GM12892 (cell line): ENCODE data around the gene TRIM29.
"Not testable (repeated sequence)": the region's sequence is repeated elsewhere in the genome, so short reads cannot be mapped to it uniquely, and the experiment has no call there.

Experiments used
- DNase-seq: peaks from one replicate; pipeline ENCODE4 v3.0.0; 2011; ENCODE audit not compliant: insufficient read length
- FAIRE-seq: peaks from 2 replicates; lab custom pipeline; 2011; peaks lifted over from hg19 to GRCh38; lab: Jason Lieb, UNC
- POLR2A ChIP-seq: IDR thresholded peaks from 2 replicates; pipeline ENCODE4 v1.6.1; 2011; ENCODE audit warnings: low read depth, low read length, control low read depth
- POLR2AphosphoS5 ChIP-seq: IDR thresholded peaks from 2 replicates; pipeline ENCODE4 v1.6.1; 2011; ENCODE audit warnings: low read depth, low read length, control low read depth
- TAF1 ChIP-seq: IDR thresholded peaks from 2 replicates; pipeline ENCODE4 v1.6.1; 2011; ENCODE audit warnings: low read depth, mild to moderate bottlenecking, control low read depth, low read length, borderline replicate concordance

The TRIM29 gene

DNA sequence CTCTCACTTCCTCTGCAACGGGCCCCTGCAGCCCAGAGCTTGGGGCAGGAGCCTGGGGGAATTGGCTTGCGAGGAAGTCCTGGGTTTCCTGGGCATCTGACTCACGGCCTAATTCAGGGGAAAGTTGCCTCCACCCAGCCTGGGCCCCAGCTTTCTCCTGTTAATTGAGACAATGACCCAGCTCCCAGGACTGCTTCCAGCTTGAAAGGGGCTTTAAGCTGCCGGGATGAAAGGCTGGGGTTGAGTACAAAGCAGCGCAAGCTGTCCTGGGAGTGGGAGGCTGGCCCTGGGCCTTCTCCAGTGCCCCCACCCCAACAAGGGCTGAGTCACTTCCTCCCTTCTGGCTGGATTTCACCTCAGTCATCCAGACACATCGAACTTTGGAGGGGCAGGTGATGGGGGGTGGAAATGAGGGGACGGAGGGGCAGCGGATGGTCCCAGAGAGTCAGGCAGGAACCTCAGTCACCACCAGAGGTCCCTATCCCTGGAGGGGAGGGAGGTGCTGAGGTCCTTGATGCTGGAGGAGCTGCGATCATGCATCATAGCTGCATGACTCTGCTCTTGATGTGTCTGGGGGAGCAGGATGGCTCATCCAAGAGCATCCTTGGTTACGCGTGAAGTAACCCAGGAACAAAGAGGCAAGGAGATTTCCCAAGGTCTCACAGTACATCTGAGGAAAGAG lies 42.8 kb upstream of the TRIM29 start:
- FAIRE-seq (no peak), DNase-seq (no peak)
- no peak for TF ChIP-seq POLR2A
- no peak for TF ChIP-seq TAF1
- no peak for TF ChIP-seq POLR2AphosphoS5

DNA sequence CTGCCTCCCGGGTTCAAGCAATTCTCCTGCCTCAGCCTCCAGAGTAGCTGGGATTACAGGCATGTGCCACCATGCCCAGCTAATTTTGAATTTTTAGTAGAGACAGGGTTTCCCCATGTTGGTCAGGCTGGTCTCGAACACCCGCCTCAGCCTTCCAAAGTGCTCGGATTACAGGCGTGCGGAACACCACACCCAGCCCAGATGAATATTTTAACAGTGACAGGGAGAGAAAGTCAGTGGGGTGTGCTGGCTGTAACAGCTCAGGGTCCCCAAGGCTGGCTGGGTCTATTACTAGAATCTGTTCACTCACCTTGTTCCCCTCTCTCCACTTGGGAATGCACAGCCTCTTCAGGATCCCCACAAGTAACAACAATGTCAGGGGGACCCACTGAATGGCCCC lies 42.1 kb upstream of the TRIM29 start:
- FAIRE-seq, DNase-seq: not testable (repeated sequence)

DNA sequence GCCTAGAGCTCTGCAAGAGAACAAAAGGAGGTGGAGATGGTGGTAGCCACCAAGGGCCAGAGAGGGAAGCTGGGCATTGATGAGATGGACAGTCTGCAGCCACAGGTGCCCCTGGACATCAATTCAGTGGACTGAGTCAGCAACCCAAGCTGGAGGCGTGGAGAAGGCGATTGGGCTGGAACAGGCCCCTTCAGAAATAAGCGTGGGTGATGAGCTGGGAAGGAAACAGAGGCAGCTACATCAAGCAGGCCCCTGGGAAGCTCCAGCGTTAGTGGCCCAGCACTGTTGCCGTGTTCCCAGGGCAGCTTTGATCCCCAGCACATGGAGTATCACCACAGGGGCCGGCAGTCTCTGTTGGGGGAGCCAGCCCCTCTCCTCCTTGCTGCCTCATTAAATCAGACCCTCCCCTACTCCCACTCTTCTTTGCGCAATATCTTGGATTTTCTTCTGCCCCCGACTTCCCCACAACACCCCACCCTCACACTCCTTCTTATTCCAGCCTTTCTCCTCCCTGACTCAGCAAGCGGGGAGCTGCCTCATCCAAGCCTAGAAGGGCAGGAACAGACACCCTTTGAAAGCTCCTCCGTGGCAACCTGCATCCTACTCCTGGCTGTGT lies 41.3 kb upstream of the TRIM29 start:
- no peak for TF ChIP-seq TAF1
- TF ChIP-seq POLR2AphosphoS5: no peak
- no peak for TF ChIP-seq POLR2A

DNA sequence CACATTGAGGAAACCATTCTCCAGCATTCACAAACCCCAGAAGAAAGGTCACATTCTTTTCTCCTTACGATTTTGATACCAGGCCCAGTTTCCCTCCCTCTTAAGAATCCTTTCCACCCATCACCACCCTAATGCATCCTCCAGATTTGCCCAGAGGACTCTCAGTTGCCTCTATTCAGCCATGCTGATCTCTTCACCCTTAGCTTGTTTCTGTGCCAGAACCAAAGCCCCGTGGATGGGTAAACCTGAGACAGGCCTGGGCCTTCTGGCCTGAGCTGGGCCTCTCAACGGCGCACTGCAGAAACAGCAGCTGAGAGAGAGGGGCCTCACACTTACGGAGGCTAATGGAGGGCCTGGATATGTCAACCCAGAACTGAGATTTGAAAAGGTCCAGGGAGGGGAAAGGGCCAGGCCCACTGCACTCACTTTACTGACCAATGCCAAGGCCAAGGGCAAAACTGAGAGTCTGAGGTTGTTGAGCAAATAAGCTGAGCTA lies 40.7 kb upstream of the TRIM29 start:
- TF ChIP-seq TAF1 (no peak), POLR2A (no peak)
- no peak for FAIRE-seq
- no peak for DNase-seq

More for the DNA sequence above, 41.3 kb upstream of the TRIM29 start:
- DNase-seq: no peak
- FAIRE-seq: no peak

DNA sequence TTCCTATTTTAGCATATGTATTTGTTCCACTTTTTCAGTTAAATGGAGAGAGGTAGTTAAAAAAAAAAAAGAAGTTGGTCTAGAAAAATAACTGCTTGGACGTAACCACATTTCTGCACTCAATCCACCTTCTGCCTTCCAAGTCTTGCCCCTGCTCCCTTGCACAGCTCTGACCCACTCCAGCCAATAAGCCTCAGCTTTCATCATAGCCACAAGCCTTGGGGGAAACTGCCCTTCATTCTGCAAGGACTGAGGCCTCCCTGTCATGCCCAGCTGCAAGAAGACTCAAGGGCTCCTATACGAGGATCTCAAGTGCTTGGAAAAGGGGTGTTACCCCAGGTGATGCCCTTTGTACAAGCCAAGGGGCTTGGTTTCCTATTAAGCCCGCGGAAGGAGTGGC lies 37.0 kb upstream of the TRIM29 start:
- DNase-seq: no peak
- no peak for FAIRE-seq

DNA sequence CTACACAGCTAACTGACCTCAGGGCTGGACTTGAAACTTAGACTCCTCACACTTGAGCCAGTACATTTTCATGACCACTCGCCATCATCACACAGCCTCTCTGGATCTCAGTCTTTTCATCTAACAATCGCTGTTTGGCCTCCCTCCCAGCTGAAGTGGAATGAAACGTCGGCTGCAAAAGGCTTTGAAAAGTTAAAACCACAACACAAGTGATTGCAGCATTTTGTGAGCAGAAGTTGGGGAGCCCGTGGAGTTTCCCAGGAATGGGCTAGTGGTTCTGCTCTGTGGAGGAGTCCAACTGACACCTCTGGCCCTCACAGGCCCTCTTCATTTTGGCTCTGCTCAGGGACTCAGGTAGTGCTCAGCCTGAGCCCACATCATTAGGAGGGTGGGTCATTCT lies 35.9 kb upstream of the TRIM29 start:
- DNase-seq: no peak
- no peak for FAIRE-seq
- TF ChIP-seq POLR2AphosphoS5 (no peak), POLR2A (no peak), TAF1 (no peak)

More for the DNA sequence above, 37.0 kb upstream of the TRIM29 start:
- TF ChIP-seq POLR2A (no peak), POLR2AphosphoS5 (no peak), TAF1 (no peak)

DNA sequence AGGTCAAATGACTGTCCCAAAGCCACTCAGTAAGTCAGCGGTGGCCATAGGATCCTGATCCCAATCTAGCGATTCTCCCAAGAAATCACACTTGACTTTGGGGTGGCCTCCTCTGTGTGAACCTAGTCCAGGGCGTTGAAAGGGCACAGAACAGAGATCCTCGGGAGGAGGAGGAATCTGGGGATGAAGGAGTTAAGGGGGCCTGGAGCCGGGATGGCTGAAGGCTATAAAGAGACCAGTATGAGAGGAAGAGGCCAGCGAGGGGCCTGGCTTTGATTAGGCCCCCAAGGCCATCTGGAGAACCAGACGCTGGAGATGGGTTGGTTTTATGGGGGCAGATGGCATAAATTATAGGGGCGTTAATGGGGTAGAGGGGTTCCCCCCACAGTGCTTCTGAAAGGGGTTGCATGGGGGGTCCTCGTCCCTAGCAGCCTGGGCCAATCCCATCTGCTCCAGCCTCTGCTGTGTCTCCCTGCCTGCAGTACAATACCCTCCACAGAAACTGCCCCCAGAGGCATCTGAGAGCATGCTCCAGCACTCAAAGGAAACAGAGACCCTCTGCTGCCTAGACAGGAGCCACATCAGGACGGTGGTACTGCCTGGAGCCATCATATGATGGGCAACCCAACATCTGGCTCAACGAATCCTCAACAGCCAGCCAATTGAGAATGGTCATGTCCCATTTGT lies 35.2 kb upstream of the TRIM29 start:
- FAIRE-seq: no peak
- no peak for DNase-seq
- TF ChIP-seq TAF1 (no peak), POLR2AphosphoS5 (no peak), POLR2A (no peak)

DNA sequence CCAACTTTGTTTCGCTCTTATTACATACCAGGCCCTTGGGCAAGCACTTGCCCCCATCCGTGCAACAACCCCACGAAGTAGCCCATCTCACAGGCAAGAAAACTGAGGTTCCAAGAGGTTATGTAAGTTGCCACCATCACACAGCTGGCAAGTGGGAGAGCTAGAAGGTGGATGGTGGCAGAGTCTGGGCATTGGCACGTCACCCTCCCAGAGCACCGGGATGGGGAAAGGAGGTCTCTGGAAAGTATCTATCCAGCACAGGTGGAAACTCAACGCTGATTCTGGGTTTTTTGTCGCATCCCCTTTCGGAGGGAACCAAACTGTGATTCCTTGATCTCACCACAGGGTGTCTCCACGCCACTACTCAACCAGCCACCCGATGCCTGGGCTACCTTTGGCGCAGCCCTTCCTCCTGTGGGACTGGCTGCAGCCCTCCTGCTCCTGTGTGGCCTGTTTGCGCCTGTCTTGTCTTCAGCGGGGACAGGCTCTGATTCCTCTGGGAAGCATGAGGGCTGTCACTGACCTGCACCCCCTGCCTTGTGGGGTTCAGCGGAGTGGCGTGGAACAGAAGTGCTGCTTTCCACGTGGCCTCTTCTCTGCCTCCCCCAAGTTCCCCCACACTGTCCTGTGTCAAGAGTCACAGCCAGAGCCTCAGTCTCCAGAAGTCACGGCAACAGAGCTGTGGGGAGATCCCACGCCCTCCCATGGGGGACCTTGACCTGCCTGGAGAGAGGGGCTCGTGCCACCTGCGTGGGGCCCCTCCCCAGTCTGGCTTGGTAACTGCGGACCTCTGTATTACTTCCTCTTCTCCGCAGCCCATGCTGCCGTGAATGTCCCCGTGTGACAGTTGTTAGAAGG lies 34.4 kb upstream of the TRIM29 start:
- TF ChIP-seq POLR2AphosphoS5 (no peak), TAF1 (no peak)
- FAIRE-seq (peak; percentile 97), DNase-seq (peak; percentile 60)

DNA sequence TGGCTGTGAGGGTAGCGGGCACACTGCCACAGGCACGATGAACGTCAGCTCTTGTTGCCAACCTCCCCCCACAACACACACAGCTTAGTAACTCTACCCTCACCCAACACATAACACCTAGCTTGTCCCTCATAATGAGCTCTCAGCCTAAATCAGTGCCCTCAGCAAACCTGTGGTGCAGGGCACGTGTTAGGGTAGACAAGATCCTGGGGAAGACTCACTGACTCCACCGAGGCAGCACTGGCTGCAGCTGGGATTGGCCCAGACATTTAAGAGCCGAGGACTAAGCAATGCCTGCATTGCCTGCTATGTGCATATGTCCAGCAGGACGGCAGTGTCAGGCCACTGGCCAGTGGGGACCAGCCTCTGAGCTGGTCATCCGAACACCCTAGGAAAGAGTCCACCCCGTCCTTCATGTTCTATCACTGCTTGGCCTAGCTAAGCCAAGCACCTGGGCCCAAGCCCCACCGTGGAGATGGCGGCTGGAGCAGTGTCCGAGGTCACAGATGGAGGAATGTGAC lies 32.9 kb upstream of the TRIM29 start:
- FAIRE-seq (no peak), DNase-seq (no peak)
- no peak for TF ChIP-seq TAF1
- TF ChIP-seq POLR2AphosphoS5: no peak
- no peak for TF ChIP-seq POLR2A

DNA sequence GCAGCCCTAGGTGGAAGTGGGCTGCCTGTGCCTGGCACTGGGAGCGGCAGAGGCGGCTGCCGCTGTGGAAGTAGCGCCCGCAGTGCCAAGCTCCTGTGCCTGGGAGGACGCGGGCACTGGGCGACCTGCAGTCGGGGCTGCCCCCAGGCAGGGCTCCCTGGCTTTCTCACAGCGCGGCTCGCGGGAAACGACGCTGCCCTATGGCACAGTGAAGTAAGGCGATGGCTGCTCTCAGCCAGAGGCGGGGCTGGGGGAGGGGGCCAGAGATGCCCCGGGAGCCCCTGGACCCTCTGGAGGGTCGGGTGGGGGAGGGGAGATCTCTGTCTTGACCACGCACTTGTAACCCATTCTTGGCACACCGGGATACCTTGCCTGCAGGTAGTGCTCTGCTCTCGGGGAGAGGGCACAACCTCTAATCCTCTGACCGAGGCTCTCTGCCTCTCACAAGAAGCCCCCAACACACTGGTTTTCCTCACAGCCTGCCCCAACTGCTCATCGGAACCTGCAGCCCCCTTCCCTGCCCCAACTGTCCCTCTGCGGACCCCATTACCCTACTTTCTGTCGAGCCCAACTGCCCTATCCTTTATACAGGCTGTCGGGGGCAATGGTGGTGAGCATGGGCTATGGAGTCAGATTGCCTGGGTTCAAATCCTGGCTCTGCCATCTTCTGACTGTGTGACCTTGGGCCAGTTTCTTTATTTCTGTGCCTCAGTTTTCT lies 32.2 kb upstream of the TRIM29 start:
- FAIRE-seq (no peak), DNase-seq (no peak)
- TF ChIP-seq TAF1: no peak
